Upper lobe of right lung (tissue), 1 donor: ENCODE results near the gene LTBP2. TPM values are rescaled to one million over a fixed set of nuclear protein-coding genes. Genes with fewer than 3 reads are reported as not detected.
A peak's percentile ranks its signal among the peaks of the same experiment; 100 is the strongest.

Source experiments
- ATAC-seq: fragments of 200-7000 bp; cut with Tn5 transposase; one replicate; pipeline ENCODE4 v1.9.1; 2020; ENCODE audit warnings: mild to moderate bottlenecking, moderate library complexity
- DNase-seq: peaks from one replicate; pipeline ENCODE4 v3.0.0-alpha.2; 2020
- H3K27ac ChIP-seq: fragments of 200-600 bp; one replicate; pipeline ENCODE4 v1.8.0; 2022
- H3K27me3 ChIP-seq: fragments of 200-600 bp; one replicate; pipeline ENCODE4 v1.8.0; 2022; ENCODE audit warnings: mild to moderate bottlenecking
- H3K36me3 ChIP-seq: fragments of 200-600 bp; one replicate; pipeline ENCODE4 v1.8.0; 2022
- H3K4me1 ChIP-seq: fragments of 200-600 bp; one replicate; pipeline ENCODE4 v1.8.0; 2022
- H3K4me3 ChIP-seq: fragments of 200-600 bp; one replicate; pipeline ENCODE4 v1.8.0; 2022; ENCODE audit warnings: mild to moderate bottlenecking
- H3K9me3 ChIP-seq: fragments of 200-600 bp; one replicate; pipeline ENCODE4 v1.8.0; 2022
- intact Hi-C: fragments of 100-400 bp; cut with DNase I; formaldehyde crosslinking; loops from one replicate; pipeline ENCODE4 v1.11.0; 2022
- total RNA-seq: library from RNA; stranded (reverse); fragmentation: NEBNext Ultra II Directional; extraction: Animal tissue kit (Norgen Biotek cat#: 25700); gene quantifications from one replicate; pipeline ENCODE4 v1.2.1, GENCODE V29; 2021
- TF ChIP-seq, protein P1 (sequence below): fragments of 200-600 bp; IDR thresholded peaks from one replicate; pipeline ENCODE4 v1.8.0; 2022; ENCODE audit warnings: antibody characterized with exemption
- donor health status: DM: no; HTN: yes; CAD: no; lungs with severe emphysema.

LTBP2 gene
- total RNA-seq, 1 donor from 2014 or later: 117 TPM

DNA sequence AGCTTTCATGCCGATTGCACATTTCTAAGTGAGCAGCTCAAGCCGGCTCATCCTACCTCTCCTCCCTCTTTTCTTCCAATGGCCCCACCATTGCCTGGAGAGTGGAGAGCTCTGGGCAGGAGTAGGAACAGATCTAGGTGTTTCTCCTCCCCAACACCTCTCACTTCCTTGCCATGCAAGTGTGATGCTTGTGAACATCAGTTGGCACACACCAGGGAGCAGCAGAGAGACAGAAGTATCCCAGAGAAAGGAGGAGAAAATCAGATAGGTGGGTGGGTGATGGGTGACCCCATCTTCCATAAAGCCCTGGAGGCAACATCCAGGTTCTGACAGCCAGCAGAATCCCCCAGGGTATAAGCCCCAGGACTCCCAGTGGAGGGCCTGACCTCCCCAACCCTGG is 146.7 kb downstream of the LTBP2 start:
- intact Hi-C loops: no loop called here
- TF ChIP-seq, protein P1, sequence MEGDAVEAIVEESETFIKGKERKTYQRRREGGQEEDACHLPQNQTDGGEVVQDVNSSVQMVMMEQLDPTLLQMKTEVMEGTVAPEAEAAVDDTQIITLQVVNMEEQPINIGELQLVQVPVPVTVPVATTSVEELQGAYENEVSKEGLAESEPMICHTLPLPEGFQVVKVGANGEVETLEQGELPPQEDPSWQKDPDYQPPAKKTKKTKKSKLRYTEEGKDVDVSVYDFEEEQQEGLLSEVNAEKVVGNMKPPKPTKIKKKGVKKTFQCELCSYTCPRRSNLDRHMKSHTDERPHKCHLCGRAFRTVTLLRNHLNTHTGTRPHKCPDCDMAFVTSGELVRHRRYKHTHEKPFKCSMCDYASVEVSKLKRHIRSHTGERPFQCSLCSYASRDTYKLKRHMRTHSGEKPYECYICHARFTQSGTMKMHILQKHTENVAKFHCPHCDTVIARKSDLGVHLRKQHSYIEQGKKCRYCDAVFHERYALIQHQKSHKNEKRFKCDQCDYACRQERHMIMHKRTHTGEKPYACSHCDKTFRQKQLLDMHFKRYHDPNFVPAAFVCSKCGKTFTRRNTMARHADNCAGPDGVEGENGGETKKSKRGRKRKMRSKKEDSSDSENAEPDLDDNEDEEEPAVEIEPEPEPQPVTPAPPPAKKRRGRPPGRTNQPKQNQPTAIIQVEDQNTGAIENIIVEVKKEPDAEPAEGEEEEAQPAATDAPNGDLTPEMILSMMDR: no peak
- Histone ChIP-seq H3K4me1 (peaks cover 7% of the 10 kb centered on the region), H3K36me3 (no peaks in the 10 kb centered on the region), H3K9me3 (no peaks in the 10 kb centered on the region), H3K4me3 (no peak overlapping the region), H3K27me3 (no peaks in the 10 kb centered on the region), H3K27ac (no peak overlapping the region)
- no peak for ATAC-seq
- no peak for DNase-seq

DNA sequence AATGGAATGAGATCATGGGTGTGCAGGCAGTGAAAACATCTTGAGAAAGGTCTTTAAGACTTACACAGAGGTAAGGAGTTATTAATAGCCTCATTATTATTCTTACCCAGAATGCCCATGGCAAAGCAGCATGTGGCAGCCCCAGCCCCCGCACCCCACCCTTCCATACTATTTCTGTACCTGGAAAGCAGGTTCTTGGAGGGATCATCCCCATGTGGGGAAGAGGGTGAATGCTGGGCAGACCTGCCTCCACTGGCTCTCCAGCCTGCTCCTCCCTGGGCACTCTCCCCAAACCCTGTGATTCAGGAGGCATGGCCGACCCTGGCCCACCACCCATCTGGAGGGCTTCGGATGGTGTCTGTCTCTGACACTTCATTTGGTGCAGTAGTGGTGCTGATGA is 147.3 kb downstream of the LTBP2 start:
- H3K27ac ChIP-seq: no peak overlapping the region
- H3K4me1 ChIP-seq: peaks cover 1% of the 10 kb centered on the region
- TF ChIP-seq, protein P1: no peak
- intact Hi-C loops: no loop called here
- no peak for ATAC-seq
- H3K36me3 ChIP-seq: no peaks in the 10 kb centered on the region
- no peak for DNase-seq
- no peak overlapping the region for H3K4me3 ChIP-seq
- H3K9me3 ChIP-seq: no peaks in the 10 kb centered on the region
- H3K27me3 ChIP-seq: no peaks in the 10 kb centered on the region

- TF ChIP-seq, protein P1: no peak
- DNase-seq: no peak
These were observed 148.3 kb downstream of the LTBP2 start for GRCh38 chr14:74463697-74464096.

GRCh38 chr14:74462993-74463392 is 149.0 kb downstream of the LTBP2 start:
- DNase-seq: no peak
- Histone ChIP-seq H3K4me3 (no peak overlapping the region), H3K27me3 (no peaks in the 10 kb centered on the region), H3K4me1 (no peaks in the 10 kb centered on the region), H3K9me3 (no peaks in the 10 kb centered on the region), H3K36me3 (no peaks in the 10 kb centered on the region), H3K27ac (no peak overlapping the region)
- ATAC-seq: peak; percentile 72
- intact Hi-C loops: no loop called here
- TF ChIP-seq, protein P1: no peak

More at GRCh38 chr14:74463697-74464096, 148.3 kb downstream of the LTBP2 start:
- Histone ChIP-seq H3K27me3 (no peaks in the 10 kb centered on the region), H3K36me3 (no peaks in the 10 kb centered on the region), H3K9me3 (no peaks in the 10 kb centered on the region), H3K4me3 (no peak overlapping the region), H3K27ac (no peak overlapping the region), H3K4me1 (no peaks in the 10 kb centered on the region)
- no peak for ATAC-seq
- intact Hi-C loops: no loop called here

- ATAC-seq (no peak), DNase-seq (no peak)
- TF ChIP-seq, protein P1: no peak
- no peaks in the 10 kb centered on the region for H3K36me3 ChIP-seq
- intact Hi-C loops: no loop called here
- H3K9me3 ChIP-seq: no peaks in the 10 kb centered on the region
- H3K27ac ChIP-seq: no peak overlapping the region
- no peak overlapping the region for H3K4me3 ChIP-seq
- H3K4me1 ChIP-seq: no peaks in the 10 kb centered on the region
- no peaks in the 10 kb centered on the region for H3K27me3 ChIP-seq
These were observed 152.1 kb downstream of the LTBP2 start for GRCh38 chr14:74459976-74460375.

GRCh38 chr14:74459289-74459946 is 152.6 kb downstream of the LTBP2 start:
- H3K27me3 ChIP-seq: no peaks in the 10 kb centered on the region
- intact Hi-C loops: no loop called here
- H3K9me3 ChIP-seq: no peaks in the 10 kb centered on the region
- no peak overlapping the region for H3K4me3 ChIP-seq
- peaks cover under 1% of the 10 kb centered on the region for H3K4me1 ChIP-seq
- ATAC-seq (peak; percentile 71), DNase-seq (no peak)
- H3K27ac ChIP-seq: no peak overlapping the region
- H3K36me3 ChIP-seq: no peaks in the 10 kb centered on the region
- TF ChIP-seq, protein P1: peak; percentile 48
